ENCODE measurements around the gene SYCE3.
"Not testable (repeated sequence)": the region's sequence is repeated elsewhere in the genome, so short reads cannot be mapped to it uniquely, and the experiment has no call there.

Gene SYCE3

GRCh38 chr22:50562523-50563412, at the start of gene SYCE3:
TSS of gene SYCE3 (minus strand) at chr22:50562919. CDS start at chr22:50556405, 6,514 bp downstream.
- peak; percentile 47 for DNase-seq

GRCh38 chr22:50612168-50612527, 49.4 kb upstream of the SYCE3 start:
- DNase-seq = no peak

GRCh38 chr22:50611341-50612060, 48.8 kb upstream of the SYCE3 start:
- DNase-seq = no peak

- DNase-seq = no peak
Observed at GRCh38 chr22:50610581-50610980, 47.9 kb upstream of the SYCE3 start.

- DNase-seq = no peak
Observed at GRCh38 chr22:50610041-50610451, 47.3 kb upstream of the SYCE3 start.

GRCh38 chr22:50609599-50609998, 46.9 kb upstream of the SYCE3 start:
- no peak for DNase-seq

- DNase-seq = no peak
Observed at GRCh38 chr22:50608996-50609395, 46.3 kb upstream of the SYCE3 start.

GRCh38 chr22:50608058-50608840, 45.5 kb upstream of the SYCE3 start:
- DNase-seq = not testable (repeated sequence)

GRCh38 chr22:50607659-50608020, 44.9 kb upstream of the SYCE3 start:
- DNase-seq = no peak

GRCh38 chr22:50606946-50607658, 44.4 kb upstream of the SYCE3 start:
- DNase-seq = no peak

GRCh38 chr22:50606165-50606945, 43.6 kb upstream of the SYCE3 start:
- DNase-seq = no peak

GRCh38 chr22:50605613-50606074, 42.9 kb upstream of the SYCE3 start:
- no peak for DNase-seq

- DNase-seq = no peak
Observed at GRCh38 chr22:50605002-50605612, 42.4 kb upstream of the SYCE3 start.

GRCh38 chr22:50604256-50605001, 41.7 kb upstream of the SYCE3 start:
- no peak for DNase-seq

GRCh38 chr22:50603511-50604255, 41.0 kb upstream of the SYCE3 start:
- no peak for DNase-seq

- DNase-seq = no peak
Observed at GRCh38 chr22:50602338-50602700, 39.6 kb upstream of the SYCE3 start.

GRCh38 chr22:50601669-50602337, 39.1 kb upstream of the SYCE3 start:
- no peak for DNase-seq

GRCh38 chr22:50600967-50601668, 38.4 kb upstream of the SYCE3 start:
- no peak for DNase-seq

GRCh38 chr22:50600538-50600937, 37.8 kb upstream of the SYCE3 start, which contains the start of gene MAPK8IP2:
TSS of gene MAPK8IP2 (plus strand) at chr22:50600793. CDS start at chr22:50600819, 26 bp downstream.
- no peak for DNase-seq

Measured in NCI-H2081 treated with DMSO at 0.1 percent for 48 hours (cell line).